NCI-H226 (cell line): ENCODE data around the gene TPPP3.
A peak's percentile ranks its signal among the peaks of the same experiment; 100 is the strongest.
"Not testable (repeated sequence)": the region's sequence is repeated elsewhere in the genome, so short reads cannot be mapped to it uniquely, and the experiment has no call there.

Experiments
- DNase-seq: peaks from one replicate; pipeline ENCODE4 v3.0.0-alpha.2; 2015

TPPP3 gene

DNA sequence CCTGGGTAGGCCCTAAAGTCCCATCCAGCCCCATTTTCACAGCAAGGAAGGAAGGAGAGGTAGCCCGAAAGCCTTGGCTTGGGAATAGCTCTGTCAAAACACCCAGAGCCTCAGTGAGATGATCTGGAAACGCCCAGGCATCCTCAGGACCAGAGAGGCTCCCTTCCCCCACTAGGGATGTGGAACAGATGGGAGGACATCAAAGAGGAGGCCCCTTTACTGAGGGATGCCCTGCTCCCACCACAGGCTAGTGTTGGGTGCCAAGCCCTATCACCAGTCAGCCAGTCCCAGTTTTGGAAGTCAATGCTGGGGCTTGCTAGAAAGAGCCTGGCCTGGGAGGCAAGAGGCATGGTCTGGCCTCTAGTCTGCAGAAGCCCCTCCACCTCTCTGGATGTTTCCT, 4.7 kb downstream of the TPPP3 start:
- no peak for DNase-seq

- DNase-seq: no peak
Observed at GRCh38 chr16:67388191-67388590, 5.1 kb downstream of the TPPP3 start.

GRCh38 chr16:67387479-67388079, 5.7 kb downstream of the TPPP3 start:
- no peak for DNase-seq

- no peak for DNase-seq
Observed at GRCh38 chr16:67386861-67387455, 6.3 kb downstream of the TPPP3 start.

- DNase-seq: no peak
Observed at GRCh38 chr16:67384778-67385510, 8.4 kb downstream of the TPPP3 start.

DNA sequence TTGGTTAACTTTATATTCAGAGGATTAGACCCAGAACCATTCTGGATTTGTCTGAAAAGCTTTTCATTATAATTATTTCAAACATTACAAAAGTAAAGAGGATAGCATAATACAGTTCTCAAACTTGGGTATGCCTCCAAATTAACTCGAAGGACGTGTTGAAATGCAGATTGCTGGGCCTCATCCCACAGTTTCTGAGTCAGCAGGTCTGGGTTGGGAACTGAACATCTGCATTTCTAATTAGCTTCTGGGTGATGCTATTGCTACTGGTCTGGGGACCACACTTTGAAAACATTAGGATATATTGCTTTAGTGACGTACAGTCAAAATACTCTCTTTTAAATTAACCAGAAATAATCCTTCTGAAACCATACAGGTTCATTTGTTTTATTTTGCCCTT, 10.0 kb downstream of the TPPP3 start:
- DNase-seq: no peak

- no peak for DNase-seq
Observed at GRCh38 chr16:67378642-67379041, 14.7 kb downstream of the TPPP3 start.

- not testable (repeated sequence) for DNase-seq
Observed at GRCh38 chr16:67376012-67376411, 17.3 kb downstream of the TPPP3 start.

DNA sequence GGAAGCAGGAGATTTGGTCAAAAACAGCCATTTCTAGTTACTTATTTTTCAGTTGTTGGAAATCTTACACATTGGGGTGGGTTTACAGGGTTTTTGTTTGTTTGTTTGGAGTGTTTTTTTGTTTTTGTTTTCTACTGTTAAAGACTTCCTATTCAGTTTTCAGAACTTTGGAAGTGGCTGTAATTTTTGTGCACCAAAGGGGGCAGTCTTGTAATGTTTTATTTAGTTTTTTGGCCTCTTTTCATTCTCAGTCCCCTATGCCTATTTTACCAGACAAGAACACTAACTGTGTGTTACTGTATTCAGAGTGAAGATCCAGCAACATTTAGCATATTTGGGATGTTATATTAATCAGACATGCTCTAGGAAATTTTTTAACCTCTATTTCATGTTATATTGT, 20.6 kb downstream of the TPPP3 start:
- DNase-seq: no peak

DNA sequence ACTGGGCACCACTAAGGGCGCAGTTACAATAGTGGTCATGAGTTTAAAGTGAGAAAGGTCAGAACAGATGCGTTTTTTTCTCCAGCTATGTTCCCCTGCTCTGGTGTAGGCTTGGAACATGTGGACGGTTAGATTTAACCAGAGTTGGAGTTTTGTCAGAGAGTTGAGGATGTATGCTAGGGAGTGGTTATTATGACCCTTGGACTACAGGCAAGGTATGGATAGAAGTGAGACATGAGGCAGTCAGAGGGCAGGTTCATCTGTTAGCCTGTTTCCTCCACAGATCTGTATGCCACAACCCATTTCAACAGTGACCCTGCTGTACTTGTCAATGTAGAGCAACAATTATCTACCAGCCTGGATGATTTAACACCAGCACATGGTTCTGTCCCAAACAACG, 22.6 kb downstream of the TPPP3 start:
- no peak for DNase-seq

- DNase-seq: no peak
Observed at GRCh38 chr16:67364600-67365235, 28.6 kb downstream of the TPPP3 start.

DNA sequence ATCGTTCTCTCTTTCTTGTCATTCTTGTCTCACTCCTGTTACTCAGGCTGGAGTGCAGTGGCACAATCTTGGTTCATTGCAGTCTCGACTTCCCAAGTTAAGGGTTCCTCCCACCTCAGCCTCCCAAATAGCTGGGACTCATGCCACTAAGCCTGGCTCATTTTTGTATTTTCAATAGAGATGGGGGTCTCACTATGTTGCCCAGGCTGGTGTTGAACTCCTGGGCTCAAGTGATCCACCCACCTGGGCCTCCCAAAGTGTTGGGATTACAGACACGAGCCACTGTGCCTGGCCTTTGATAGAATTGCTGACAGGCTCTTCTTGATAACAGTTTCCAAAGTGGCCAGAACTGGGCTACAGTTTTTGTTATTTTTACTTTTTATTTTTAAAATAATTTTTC, 32.3 kb downstream of the TPPP3 start:
- no peak for DNase-seq

- DNase-seq: not testable (repeated sequence)
Observed at GRCh38 chr16:67359540-67360269, 33.6 kb downstream of the TPPP3 start.

DNA sequence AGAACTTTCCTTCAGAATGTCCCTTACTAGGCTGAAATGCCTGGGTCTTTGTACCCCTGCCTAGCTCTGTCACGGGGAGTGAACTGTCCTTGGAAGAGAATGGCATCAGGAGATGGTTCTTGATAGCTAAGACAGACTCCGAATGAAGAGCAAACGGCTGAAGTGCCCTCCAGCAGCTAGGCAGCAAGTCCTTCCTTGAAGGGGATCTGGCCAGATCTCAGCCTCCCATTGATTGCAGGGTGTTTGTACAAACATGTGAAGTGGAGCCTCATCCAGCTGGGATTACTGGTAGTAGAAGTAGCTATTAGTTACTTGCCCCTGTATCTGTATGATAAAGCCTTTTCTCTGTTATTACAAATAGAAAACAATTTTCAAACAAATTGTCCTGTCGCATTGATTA, 35.7 kb downstream of the TPPP3 start:
- DNase-seq: no peak

DNA sequence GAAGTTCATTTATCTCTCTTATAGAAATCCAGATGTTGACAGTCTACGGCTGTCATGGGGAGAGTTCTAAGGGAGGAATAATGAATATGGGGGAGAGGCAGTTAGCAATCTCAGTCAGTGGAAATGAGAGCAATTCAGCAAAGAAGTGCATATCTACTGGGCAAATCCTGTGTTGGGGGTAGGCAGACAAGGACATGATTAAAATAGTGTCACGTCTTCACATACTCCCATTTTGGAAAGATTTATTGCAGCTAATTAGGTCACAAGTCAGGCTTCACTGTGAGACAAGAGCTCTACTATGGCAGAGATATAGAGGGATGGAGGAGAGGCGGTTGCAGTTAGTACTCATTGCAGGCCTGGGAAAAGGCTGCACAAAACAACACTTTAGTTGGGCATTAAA, 36.9 kb downstream of the TPPP3 start:
- no peak for DNase-seq

DNA sequence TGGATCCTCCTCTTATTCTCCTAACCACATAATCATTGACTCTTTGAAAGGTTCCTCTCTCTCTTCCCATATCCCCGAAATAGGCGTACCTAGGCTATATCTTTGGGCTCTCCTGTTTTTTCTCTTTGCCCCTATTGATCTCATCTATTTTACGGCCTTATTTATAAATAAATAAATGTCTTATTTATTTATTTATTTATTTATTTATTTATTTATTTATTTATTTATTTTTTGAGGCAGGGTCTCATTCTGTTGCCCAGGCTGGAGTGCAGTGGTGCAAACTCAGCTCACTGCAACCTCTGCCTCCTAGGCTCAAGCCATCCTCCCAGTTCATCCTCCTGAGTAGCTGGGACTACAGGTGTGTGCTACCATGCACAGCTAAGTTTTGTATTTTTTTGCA, 40.8 kb downstream of the TPPP3 start:
- DNase-seq: not testable (repeated sequence)

- no peak for DNase-seq
Observed at GRCh38 chr16:67350324-67350723, 43.0 kb downstream of the TPPP3 start.

GRCh38 chr16:67349172-67349571, 44.1 kb downstream of the TPPP3 start:
- peak; percentile 10 for DNase-seq

DNA sequence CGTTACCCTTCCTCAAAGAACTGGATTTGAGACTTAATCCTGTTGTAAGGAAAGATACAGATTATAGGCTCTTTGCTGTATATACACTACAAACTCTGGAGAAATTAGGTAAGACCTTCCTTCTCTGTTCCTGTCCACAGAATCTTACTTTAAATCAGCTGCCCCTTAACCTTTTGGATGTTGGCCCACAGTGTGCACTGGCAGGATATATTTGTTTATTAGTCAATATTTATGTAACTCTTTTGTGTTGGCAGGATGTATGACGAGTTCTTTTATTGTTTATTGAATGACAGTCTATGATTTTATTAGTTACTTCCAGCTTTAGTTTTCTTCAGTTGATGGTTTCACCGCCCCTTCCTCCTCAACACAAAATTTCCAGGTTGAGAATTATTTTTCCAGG, 47.0 kb downstream of the TPPP3 start:
- DNase-seq: no peak

- DNase-seq: no peak
Observed at GRCh38 chr16:67345401-67345800, 47.9 kb downstream of the TPPP3 start.

DNA sequence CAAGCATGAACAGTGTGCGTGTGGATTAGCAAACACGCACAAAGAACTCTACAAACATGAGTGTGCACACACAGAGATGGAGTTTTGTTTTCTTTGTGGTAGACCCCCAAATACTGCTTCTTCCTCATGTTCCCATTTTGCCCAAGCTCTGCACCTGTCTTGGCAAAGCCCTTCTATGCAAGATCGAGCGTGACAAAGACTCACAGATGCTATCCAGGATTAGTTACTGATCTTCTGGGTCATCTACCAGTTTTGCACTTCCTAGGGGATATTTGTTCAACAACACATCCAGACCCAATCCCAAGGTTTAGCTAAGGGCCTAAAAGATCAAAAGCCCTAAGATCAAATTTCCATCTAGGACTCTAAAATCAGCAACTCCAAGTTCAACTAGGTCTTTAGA, 50.7 kb downstream of the TPPP3 start:
- no peak for DNase-seq

DNA sequence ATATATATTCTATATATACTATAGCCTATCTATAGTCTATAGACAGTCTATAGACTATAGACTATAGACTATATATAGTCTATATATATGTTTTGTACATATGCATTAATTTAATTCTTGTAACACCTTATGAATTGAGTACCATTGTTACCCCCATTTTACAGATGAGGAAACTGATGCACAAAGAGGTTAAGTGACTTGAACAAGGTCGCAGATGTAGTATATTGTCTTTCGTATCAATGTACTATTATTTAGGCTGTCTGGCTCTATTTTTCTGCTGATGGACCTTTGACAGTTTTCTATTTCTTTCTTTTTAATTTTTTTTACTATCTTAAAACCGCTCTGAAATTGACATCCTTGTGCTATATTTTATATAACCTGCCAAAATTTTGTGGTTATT, 52.0 kb downstream of the TPPP3 start:
- no peak for DNase-seq
